Measurements from ENCODE around the gene CDC23. TPM values are rescaled to one million over a fixed set of nuclear protein-coding genes. Genes with fewer than 3 reads are reported as not detected.

Gene CDC23
- total and polyA plus RNA-seq, 7 donors, result 7.2 to 15.0 (median 13.4) TPM

- WGBS, 3 donors, result 3 to 5% (median 3%) methylated on average over 47 to 67 of the region's 67 CpGs
- ATAC-seq (peak; percentile 64 to 92 (median 80)), DNase-seq (peak; percentile 22 to 57)
- Histone ChIP-seq H3K4me3 (peak overlapping the region; percentile 75), H3K36me3 (ENCODE audit: insufficient read depth in 1 of 2, low read depth in 1 of 2) (no peaks in the 10 kb centered on the region), H3K27me3 (ENCODE audit: insufficient read depth in 3 of 3, low read length in 2 of 3) (no peaks in the 10 kb centered on the region), H3K9me3 (no peaks in the 10 kb centered on the region), H3K27ac (peak overlapping the region; percentile 16), H3K4me1 (peaks cover 3% of the 10 kb centered on the region)
- intact Hi-C loops (cut with DNase I), result no loop called here
- TF ChIP-seq CTCF (IDR thresholded peaks at IDR 0.05), result no peak
Measured at GRCh38 chr5:138241688-138242571, 28.8 kb upstream of the CDC23 start.

GRCh38 chr5:138240650-138241385 lies 27.7 kb upstream of the CDC23 start:
- no peaks in the 10 kb centered on the region for H3K36me3 ChIP-seq (ENCODE audit: insufficient read depth in 1 of 2, low read depth in 1 of 2)
- ATAC-seq, result no peak
- H3K9me3 ChIP-seq, result no peaks in the 10 kb centered on the region
- H3K27ac ChIP-seq, result no peak overlapping the region
- 70 to 84% (median 77%) methylated on average over 3 of the region's 3 CpGs for WGBS, 3 donors
- H3K4me3 ChIP-seq, result no peak overlapping the region
- peaks cover 3% of the 10 kb centered on the region for H3K4me1 ChIP-seq
- no peaks in the 10 kb centered on the region for H3K27me3 ChIP-seq (ENCODE audit: insufficient read depth in 3 of 3, low read length in 2 of 3)
- no peak for TF ChIP-seq CTCF (IDR thresholded peaks at IDR 0.05)
- no peak for DNase-seq
- intact Hi-C loops (cut with DNase I), result no loop called here

GRCh38 chr5:138238034-138238433 lies 24.9 kb upstream of the CDC23 start:
- no peak for TF ChIP-seq CTCF (IDR thresholded peaks at IDR 0.05)
- WGBS, 3 donors, result 79 to 93% (median 80%) methylated on average over 1 of the region's 1 CpG

GRCh38 chr5:138234651-138235050 lies 21.5 kb upstream of the CDC23 start:
- ATAC-seq (no peak), DNase-seq (no peak)
- 80 to 89% (median 81%) methylated on average over 2 of the region's 2 CpGs for WGBS, 3 donors
- intact Hi-C loops (cut with DNase I), result no loop called here
- Histone ChIP-seq H3K27me3 (ENCODE audit: insufficient read depth in 3 of 3, low read length in 2 of 3) (no peaks in the 10 kb centered on the region), H3K4me3 (no peak overlapping the region), H3K4me1 (no peaks in the 10 kb centered on the region), H3K9me3 (no peaks in the 10 kb centered on the region), H3K36me3 (ENCODE audit: insufficient read depth in 1 of 2, low read depth in 1 of 2) (no peaks in the 10 kb centered on the region), H3K27ac (no peak overlapping the region)
- no peak for TF ChIP-seq CTCF (IDR thresholded peaks at IDR 0.05)

More at GRCh38 chr5:138238034-138238433, 24.9 kb upstream of the CDC23 start:
- intact Hi-C loops (cut with DNase I), result no loop called here
- H3K27me3 ChIP-seq (ENCODE audit: insufficient read depth in 3 of 3, low read length in 2 of 3), result no peaks in the 10 kb centered on the region
- ATAC-seq, result no peak
- no peak overlapping the region for H3K27ac ChIP-seq
- H3K9me3 ChIP-seq, result no peaks in the 10 kb centered on the region
- H3K4me1 ChIP-seq, result peaks cover 3% of the 10 kb centered on the region
- no peak for DNase-seq
- no peak overlapping the region for H3K4me3 ChIP-seq
- no peaks in the 10 kb centered on the region for H3K36me3 ChIP-seq (ENCODE audit: insufficient read depth in 1 of 2, low read depth in 1 of 2)

Data from psoas muscle (tissue), 8 donors.